NCI-H1417 (cell line): ENCODE data around the gene RAB42.
A peak's percentile ranks its signal among the peaks of the same experiment; 100 is the strongest.
"Not testable (repeated sequence)": the region's sequence is repeated elsewhere in the genome, so short reads cannot be mapped to it uniquely, and the experiment has no call there.

Experiments used
- DNase-seq, 3 experiments: peaks; one replicate each; lab custom pipeline; 2025; lab: John Stamatoyannopoulos, UW

Gene RAB42

DNA sequence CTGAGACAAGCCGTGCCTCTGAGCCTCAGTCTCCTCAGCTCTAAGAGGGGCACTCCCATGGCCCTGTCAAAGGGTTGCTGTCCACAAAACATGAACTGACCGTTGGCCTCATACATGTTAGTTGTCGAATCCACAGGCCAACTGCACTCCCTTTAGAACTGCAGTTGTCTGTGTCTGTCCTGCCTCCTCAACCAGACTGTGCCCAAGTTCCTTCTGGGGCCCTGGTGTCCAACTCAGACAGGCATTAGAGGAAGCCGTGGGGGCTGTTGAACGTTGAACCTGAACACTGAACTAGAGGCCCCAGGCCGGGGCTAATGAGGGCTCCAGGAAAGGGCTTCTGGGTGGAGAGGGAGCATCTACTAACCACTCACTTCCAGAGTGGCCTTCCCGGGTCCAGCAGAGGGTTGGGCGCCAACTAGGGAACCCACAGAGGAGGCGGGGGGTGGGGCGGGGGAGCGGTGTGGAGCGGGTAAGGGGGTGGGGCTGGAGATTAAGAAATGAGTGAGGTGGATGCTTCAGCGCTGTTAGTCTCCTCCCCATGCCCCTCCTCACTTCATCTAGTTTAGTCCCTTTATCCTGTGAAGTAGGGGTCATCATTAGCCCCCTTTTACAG, at the start of gene RAB42:
RAB42 (plus strand) TSS at position 558 of the 613 bp plus-strand sequence. CDS start 247 bp downstream, outside the sequence.
- no peak for DNase-seq

- DNase-seq: no peak
Observed at GRCh38 chr1:28545246-28545628, 46.8 kb upstream of the RAB42 start.

- no peak for DNase-seq
Observed at GRCh38 chr1:28548318-28548717, 43.7 kb upstream of the RAB42 start.

DNA sequence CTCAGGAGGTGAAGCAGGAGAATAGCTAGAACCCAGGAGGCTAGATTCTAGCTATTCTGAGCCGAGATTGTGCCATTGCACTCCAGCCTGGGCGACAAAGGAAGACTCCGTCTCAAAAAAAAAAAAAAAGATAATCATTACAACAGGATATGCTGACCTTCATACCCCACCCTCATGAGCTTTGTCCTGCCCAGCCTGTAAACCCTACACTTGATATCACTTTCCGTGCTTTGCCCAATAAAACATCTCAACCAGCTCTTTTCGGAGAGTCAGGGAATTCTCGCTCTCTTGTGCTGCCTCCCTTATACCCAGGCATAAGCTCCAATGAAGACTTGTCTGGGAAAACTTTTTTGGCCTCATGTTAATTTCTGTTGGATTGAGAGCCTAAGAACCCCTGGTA, 40.7 kb upstream of the RAB42 start:
- no peak for DNase-seq

DNA sequence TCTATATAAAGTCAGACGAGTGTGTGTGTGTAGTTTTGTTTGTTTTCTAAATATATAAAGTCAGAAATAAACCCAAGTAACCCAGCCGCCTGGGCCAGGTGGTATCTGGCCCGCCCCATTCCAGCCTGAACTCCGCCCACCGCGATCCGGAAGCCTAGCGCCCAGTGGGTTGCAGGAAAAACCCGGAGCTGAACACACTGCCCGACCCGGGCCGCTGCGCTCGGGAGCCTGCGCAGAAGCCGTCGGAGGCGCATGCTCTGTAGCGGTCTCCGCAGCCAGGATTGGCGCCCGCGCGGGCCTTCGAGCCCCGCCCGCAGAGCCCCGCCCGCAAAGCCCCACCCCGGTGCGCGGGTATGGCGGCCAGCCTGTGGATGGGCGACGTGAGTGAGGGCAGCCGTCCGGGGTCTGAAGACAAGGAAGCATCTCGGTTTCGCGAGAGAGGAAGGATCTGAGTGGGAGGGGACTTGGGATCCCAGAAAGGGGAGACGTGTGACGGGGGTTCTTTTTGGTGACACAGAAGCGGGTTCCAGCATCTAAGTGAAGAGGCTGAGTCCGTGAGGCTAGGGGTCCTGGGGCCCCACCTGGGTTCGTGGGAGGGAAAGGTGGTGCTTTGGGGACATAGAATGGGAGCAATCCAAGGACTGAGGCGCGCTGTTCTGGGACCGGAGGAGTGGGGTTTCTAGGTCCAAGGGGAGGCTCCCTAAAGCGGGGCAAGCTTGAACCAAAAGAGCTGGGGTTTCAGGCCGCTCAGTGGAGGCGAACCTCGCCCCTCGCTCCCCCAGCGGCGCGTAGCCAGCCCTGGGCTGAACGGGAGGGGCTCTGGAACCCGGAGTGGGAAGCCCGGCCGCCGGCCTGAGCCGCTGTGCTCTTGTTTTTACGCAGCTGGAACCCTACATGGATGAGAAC, 39.1 kb upstream of the RAB42 start, which contains the start of gene TRNAU1AP:
TRNAU1AP (plus strand) TSS at position 328 of the 906 bp plus-strand sequence; CDS start at position 354, 26 bp downstream.
- peak; percentile 95 to 97 (median 97) for DNase-seq

GRCh38 chr1:28560886-28561285, 31.2 kb upstream of the RAB42 start:
- DNase-seq: peak in 1 of 3 experiments; percentile 67

DNA sequence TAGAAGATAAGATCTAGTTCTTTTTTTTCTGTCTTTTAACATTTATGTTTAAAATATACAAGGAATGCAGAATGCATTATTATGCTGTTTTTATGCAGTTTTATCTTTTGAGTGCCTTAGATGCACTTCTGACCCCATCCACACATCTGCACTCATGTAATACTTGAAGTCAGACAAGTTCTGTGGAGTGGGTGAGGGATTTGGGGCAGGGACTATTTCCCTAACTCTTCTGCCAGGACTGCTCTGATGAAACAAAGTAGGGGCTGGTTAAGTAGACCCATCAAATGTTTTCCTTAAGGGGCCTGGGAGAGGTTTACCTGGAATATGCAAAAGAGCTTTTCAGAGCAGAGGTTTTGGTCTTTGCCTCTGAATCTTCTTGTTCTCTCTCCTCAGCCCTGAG, 27.8 kb upstream of the RAB42 start:
- DNase-seq: no peak

DNA sequence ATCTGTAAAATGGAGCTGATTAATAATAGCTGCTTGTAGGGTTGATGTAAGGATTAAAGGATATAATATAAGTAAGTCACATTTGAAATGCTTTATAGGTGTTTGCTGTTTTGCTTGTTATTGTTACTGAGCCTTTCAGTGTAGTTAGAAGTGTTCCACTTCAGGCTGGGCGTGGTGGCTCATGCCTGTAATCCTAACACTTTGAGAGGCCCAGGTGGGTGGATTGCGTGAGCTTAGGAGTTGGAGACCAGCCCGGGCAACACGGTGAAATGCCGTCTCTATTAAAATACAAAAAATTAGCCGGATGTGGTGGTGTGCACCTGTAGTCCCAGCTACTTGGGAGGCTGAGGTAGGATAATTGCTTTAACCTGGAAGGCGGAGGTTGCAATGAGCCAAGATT, 27.0 kb upstream of the RAB42 start:
- no peak for DNase-seq

GRCh38 chr1:28565726-28566125, 26.3 kb upstream of the RAB42 start:
- no peak for DNase-seq

GRCh38 chr1:28566931-28567330, 25.1 kb upstream of the RAB42 start:
- no peak for DNase-seq

- no peak for DNase-seq
Observed at GRCh38 chr1:28571911-28572310, 20.2 kb upstream of the RAB42 start.

DNA sequence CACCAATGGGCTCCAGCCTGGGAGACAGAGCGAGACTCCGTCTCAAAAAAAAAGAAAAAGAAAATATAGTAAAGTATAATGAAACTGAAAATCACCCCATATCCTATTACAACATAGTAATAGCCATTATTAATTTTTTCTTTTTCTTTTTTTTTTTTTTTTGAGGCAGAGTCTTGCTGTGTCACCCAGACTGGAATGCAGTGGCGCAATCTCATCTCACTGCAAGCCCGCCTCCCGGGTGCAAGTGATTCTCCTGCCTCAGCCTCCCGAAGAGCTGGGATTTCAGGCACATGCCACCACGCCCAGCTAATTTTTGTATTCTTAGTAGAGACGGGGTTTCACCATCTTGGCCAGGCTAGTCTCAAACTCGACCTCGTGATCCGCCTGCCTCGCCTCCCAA, 19.2 kb upstream of the RAB42 start:
- not testable (repeated sequence) for DNase-seq

- no peak for DNase-seq
Observed at GRCh38 chr1:28573564-28573963, 18.5 kb upstream of the RAB42 start.

GRCh38 chr1:28577052-28577678, 14.9 kb upstream of the RAB42 start:
- DNase-seq: peak in 1 of 3 experiments; percentile 17

DNA sequence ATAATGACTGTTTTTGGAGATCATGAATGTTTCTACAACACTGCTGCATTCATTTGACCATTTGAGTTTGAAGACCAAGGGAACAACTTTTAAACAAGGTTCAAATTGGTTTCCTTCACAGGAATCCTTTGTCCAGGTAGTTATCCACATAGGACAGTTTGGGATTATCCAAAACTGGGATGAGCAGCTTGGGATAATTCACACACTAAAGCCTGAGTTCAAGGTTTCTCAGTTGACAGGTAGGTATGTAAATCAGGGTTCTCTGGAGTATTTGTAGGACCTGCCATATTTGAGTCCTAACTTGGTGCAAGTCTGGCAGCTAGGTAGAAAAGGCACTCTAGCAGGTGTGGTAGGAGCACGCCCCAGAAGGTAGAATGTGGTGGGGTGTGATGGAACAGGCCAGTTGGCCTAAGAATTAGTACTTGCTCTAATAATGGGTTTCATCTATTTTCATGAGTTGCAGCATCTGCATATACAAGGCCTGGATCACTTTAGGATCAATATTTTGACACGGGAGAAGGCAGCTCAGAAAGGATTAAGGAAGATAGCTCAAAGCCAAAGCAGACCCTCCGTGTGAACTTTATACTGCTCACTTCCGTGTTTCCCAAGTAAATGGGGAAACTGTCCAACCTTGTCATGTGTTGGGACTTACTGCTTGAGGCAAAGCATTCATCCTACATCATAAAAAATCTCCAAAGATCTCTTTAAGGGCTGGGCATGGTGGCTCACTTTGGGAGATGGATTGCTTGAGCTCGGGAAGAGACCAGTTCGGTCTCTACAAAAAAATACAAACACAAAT, 14.1 kb upstream of the RAB42 start:
- DNase-seq: no peak

DNA sequence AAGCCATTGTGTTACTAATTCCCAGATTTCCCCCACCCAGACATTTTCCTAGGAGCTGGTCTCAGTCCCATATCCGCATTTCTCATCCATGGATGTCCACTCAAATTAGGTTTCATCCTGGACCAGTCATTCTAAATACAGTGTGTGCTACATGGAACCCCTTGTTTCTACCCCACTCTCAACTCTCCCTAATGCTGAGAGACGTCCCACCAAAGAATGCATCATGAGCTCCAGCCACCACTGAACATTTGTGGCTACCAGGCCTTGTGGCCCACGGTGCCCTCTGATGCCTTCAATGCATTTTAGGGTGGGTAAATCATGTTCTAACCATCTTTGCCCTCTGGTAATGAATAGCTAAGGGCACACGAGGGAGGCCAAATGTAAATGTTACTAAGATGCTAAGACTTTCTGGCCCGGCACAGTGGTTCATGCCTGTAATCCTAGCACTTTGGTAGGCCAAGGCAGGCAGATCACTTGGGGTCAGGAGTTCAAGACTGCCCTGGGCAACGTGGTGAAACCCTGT, 13.3 kb upstream of the RAB42 start:
- no peak for DNase-seq

DNA sequence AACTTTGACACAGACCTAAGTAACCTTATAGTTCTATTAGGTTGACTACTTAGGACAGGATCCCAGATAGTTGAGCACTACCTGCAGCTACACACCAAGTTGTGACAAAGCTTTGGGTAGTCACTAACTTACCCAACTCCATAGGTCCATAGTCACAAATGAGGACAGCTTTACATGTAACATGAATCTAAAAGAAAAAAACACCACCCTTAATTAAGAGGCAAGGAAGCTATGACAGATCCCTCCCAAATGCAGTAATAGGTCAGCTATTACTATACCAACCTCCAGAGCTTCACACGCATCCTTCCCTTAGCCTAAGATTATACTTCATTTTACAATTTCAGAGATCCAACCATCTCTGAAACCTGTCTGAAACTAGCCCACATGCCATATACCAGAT, 12.7 kb upstream of the RAB42 start:
- DNase-seq: no peak

DNA sequence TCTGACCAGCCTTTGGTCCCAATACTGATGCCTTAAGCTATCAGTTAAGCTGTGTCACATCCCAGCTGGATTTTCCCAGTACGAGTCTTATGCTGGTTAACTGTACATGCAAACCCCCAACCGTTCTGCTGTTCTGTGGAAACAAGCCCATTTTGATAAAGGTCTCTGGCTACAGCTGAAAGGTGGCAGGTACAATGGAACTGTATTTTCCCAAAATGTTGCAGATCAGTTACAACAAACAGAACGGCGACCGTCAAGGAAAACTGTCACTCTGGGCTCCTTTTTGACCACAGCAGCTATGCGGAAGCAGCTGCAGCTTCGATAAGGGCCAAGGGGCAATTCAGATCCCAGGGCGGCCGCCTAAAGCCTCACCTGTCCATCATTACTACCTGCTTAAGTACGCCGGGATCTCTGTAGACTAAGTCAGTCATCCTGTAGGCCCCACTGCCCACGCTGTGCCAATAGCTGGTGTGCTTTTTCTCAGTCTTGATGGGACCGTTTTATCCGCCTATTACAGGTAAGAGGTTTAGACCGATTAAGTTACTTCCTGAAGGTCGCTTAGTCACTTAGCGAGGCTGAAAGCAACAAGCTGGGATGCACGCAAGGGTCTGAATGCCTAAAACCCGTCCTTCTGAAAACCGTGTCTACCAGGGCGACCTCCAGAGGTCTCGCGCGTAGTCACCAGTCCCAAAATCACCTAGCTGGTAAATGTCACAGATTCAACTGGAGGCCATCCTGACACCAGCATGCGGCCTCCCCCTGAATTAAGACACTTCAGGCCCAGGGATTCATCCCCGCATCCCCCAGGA, 11.1 kb upstream of the RAB42 start:
- DNase-seq: peak; percentile 51 to 85 (median 71)

- DNase-seq: peak; percentile 94 to 97 (median 95)
Observed at GRCh38 chr1:28581531-28582247, 10.4 kb upstream of the RAB42 start.

DNA sequence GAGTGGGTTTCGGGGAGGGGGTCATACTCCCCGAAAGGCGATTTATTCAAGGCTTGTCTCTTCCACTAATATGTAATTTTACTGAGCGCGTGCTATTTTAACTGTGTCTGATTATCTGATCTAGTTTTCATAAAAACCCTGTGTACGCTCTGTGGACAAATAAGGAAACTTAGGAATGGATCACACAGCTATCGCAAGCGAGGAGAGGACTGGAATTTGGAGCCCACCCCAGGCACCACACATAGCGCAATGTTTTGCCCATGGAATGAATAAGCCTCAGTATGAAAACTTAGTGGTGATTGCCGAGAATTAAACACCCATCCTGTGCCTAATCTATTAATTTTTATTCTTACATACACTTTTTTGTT, 9.8 kb upstream of the RAB42 start:
- no peak for DNase-seq
